GM21737 (cell line): ENCODE measurements around the gene L1CAM.

Experiments
- ATAC-seq: cut with Tn5 transposase; IDR thresholded peaks from one replicate; pipeline ENCODE4 v1.9.1; 2021; ENCODE audit warnings: mild to moderate bottlenecking, moderate library complexity; ENCODE audit not compliant: unreplicated experiment

Gene L1CAM

GRCh38 chrX:153812220-153812619 lies 73.8 kb downstream of the L1CAM start:
- ATAC-seq, result no peak
